CD4-positive, alpha-beta T cell (primary cell): ENCODE data around the gene RSAD2. TPM values are rescaled to one million over a fixed set of nuclear protein-coding genes. Genes with fewer than 3 reads are reported as not detected.

Source experiments
- ATAC-seq: fragments of 200-7000 bp; cut with Tn5 transposase; one replicate; pipeline ENCODE4 v1.10.0; 2022; ENCODE audit warnings: mild to moderate bottlenecking; ENCODE audit not compliant: poor library complexity
- CTCF ChIA-PET: fragments of 350-600 bp; sonication (Branson Sonifier 250); formaldehyde crosslinking; loops from one replicate; lab custom pipeline; 2021; ENCODE audit warnings: antibody characterized with exemption, inconsistent platforms; lab: Charles Lee
- POLR2A ChIA-PET: fragments of 350-600 bp; sonication (Branson Sonifier 250); formaldehyde crosslinking; loops from one replicate; lab custom pipeline; 2021; ENCODE audit warnings: antibody characterized with exemption, inconsistent platforms; lab: Charles Lee
- DNase-seq, 14 experiments: peaks; one replicate each; pipeline ENCODE4 v3.0.0-alpha.2; 2013 to 2020; ENCODE audit warnings: mixed read lengths in 2 of 14
- H3K27ac ChIP-seq, 2 donors: one replicate each; pipeline versions ENCODE4 v1.5.1 to v1.7.0; 2013; ENCODE audit warnings: low read length in 2 of 2, low read depth in 1 of 2, mild to moderate bottlenecking in 1 of 2
- H3K27me3 ChIP-seq, 2 experiments: 1 replicate in 1 of 2; 2 replicates in 1 of 2; pipeline versions ENCODE4 v1.6.1 to v1.7.0; 2013; ENCODE audit warnings: low read length in 2 of 2, control low read depth in 1 of 2, mild to moderate bottlenecking in 1 of 2, moderate library complexity in 1 of 2; ENCODE audit not compliant: insufficient read depth in 2 of 2, control insufficient read depth in 1 of 2
- H3K36me3 ChIP-seq: one replicate; pipeline ENCODE4 v1.6.1; 2013; ENCODE audit warnings: low read length, control low read depth; ENCODE audit not compliant: insufficient read depth
- H3K4me1 ChIP-seq: one replicate; pipeline ENCODE4 v1.6.1; 2013; ENCODE audit warnings: low read length, control low read depth; ENCODE audit not compliant: insufficient read depth
- H3K4me3 ChIP-seq: one replicate; pipeline ENCODE4 v1.5.1; 2013; ENCODE audit warnings: mild to moderate bottlenecking, low read length, moderate library complexity
- H3K9me3 ChIP-seq, 2 experiments: 1 replicate in 1 of 2; 2 replicates in 1 of 2; pipeline versions ENCODE4 v1.6.1 to v1.7.0; 2013; ENCODE audit warnings: low read length in 2 of 2, mild to moderate bottlenecking in 2 of 2, control low read depth in 1 of 2, moderate library complexity in 1 of 2; ENCODE audit not compliant: control insufficient read depth in 1 of 2, insufficient read depth in 1 of 2
- H3K27ac Mint-ChIP-seq: one replicate; pipeline ENCODE4 v1.8.0; 2020; ENCODE audit warnings: mixed read lengths
- H3K27me3 Mint-ChIP-seq: one replicate; pipeline ENCODE4 v1.8.0; 2021; ENCODE audit warnings: mixed read lengths
- H3K36me3 Mint-ChIP-seq: one replicate; pipeline ENCODE4 v1.8.0; 2021; ENCODE audit warnings: low read depth, mixed read lengths
- H3K4me1 Mint-ChIP-seq: one replicate; pipeline ENCODE4 v1.8.0; 2021; ENCODE audit warnings: low read depth, mixed read lengths
- H3K4me3 Mint-ChIP-seq: one replicate; pipeline ENCODE4 v1.8.0; 2020; ENCODE audit warnings: mild to moderate bottlenecking, mixed read lengths
- H3K9me3 Mint-ChIP-seq: one replicate; pipeline ENCODE4 v1.8.0; 2020; ENCODE audit warnings: mixed read lengths
- CTCF ChIP-seq: fragments of 200-600 bp; IDR thresholded peaks from one replicate; pipeline ENCODE4 v1.8.0; 2022; ENCODE audit warnings: antibody characterized with exemption, mild to moderate bottlenecking
- intact Hi-C, 2 experiments: fragments of 100-400 bp; cut with DNase I in 1 of 2; cut with micrococcal nuclease in 1 of 2; formaldehyde crosslinking; loops; one replicate each; pipeline versions ENCODE4 v1.15.1 to v1.9.0; 2023 to 2025; cut with DNase I, micrococcal nuclease
- total RNA-seq, 174 experiments: library from RNA in 2 of 174; stranded (reverse) in 2 of 174; gene quantifications; one replicate each; pipeline ENCODE4 v1.2.3 and lab custom pipeline; 2021 to 2026

Gene RSAD2
- total RNA-seq, 2 experiments from 2014 or later = 3.9 to 4.6 TPM

GRCh38 chr2:6860296-6860695, 17.3 kb upstream of the RSAD2 start:
- TF ChIP-seq CTCF = no peak
- H3K36me3 Mint-ChIP-seq = peaks cover 76% of the 10 kb centered on the region
- H3K4me3 ChIP-seq = no peak overlapping the region
- CTCF ChIA-PET = no interaction called here
- no peak overlapping the region for H3K27ac Mint-ChIP-seq
- peaks cover 19% of the 10 kb centered on the region for H3K4me1 Mint-ChIP-seq
- H3K27ac ChIP-seq = no peak overlapping the region
- ATAC-seq (no peak), DNase-seq (no peak)
- no peak overlapping the region for H3K4me3 Mint-ChIP-seq
- no peaks in the 10 kb centered on the region for H3K27me3 Mint-ChIP-seq
- peaks cover 10% of the 10 kb centered on the region for H3K4me1 ChIP-seq
- POLR2A ChIA-PET = no interaction called here
- peaks cover 25% of the 10 kb centered on the region for H3K36me3 ChIP-seq
- no peaks in the 10 kb centered on the region for H3K27me3 ChIP-seq
- intact Hi-C loops = no loop called here
- H3K9me3 Mint-ChIP-seq = peaks cover 9% of the 10 kb centered on the region
- peaks cover 0 to 6% of the 10 kb centered on the region in 2 experiments for H3K9me3 ChIP-seq

GRCh38 chr2:6863792-6864191, 13.8 kb upstream of the RSAD2 start:
- H3K27me3 ChIP-seq = no peaks in the 10 kb centered on the region
- H3K36me3 Mint-ChIP-seq = peaks cover 52% of the 10 kb centered on the region
- DNase-seq (peak in 2 of 14 experiments; percentile 16 to 21), ATAC-seq (no peak)
- peak overlapping the region; percentile 84 for H3K4me3 Mint-ChIP-seq
- H3K27ac ChIP-seq = no peak overlapping the region
- H3K9me3 ChIP-seq = peaks cover 0 to 6% of the 10 kb centered on the region in 2 experiments
- peaks cover 6% of the 10 kb centered on the region for H3K9me3 Mint-ChIP-seq
- H3K4me3 ChIP-seq = no peak overlapping the region
- peaks cover 14% of the 10 kb centered on the region for H3K4me1 Mint-ChIP-seq
- H3K27ac Mint-ChIP-seq = peak overlapping the region; percentile 80
- ChIA-PET CTCF (interaction anchor here (5.3 kb wide), 1 partner anchor 16 kb away, joined by 38 read pairs; the partner anchor contains the start of gene RSAD2), POLR2A (interaction anchor here (6.6 kb wide), 1 partner anchor 14 kb away, joined by 132 read pairs; the partner anchor contains the start of gene RSAD2)
- H3K27me3 Mint-ChIP-seq = no peaks in the 10 kb centered on the region
- peaks cover 19% of the 10 kb centered on the region for H3K4me1 ChIP-seq
- intact Hi-C loops = no loop called here
- H3K36me3 ChIP-seq = peaks cover 22% of the 10 kb centered on the region
- TF ChIP-seq CTCF = no peak

GRCh38 chr2:6864231-6864754, 13.3 kb upstream of the RSAD2 start:
- H3K27me3 ChIP-seq = no peaks in the 10 kb centered on the region
- H3K4me3 ChIP-seq = peak overlapping the region; percentile 46
- intact Hi-C loops = no loop called here
- H3K9me3 ChIP-seq = peaks cover 0 to 4% of the 10 kb centered on the region in 2 experiments
- ATAC-seq (no peak), DNase-seq (no peak)
- POLR2A ChIA-PET = interaction anchor here (0.7 to 6.6 kb wide), 9 partner anchors 14 to 193 kb away, joined by 3 to 132 read pairs (median 5); partner anchors contain the start of genes RNF144A and RSAD2
- peaks cover 4% of the 10 kb centered on the region for H3K9me3 Mint-ChIP-seq
- H3K36me3 ChIP-seq = peaks cover 19% of the 10 kb centered on the region
- TF ChIP-seq CTCF = no peak
- peak overlapping the region; percentile 84 for H3K4me3 Mint-ChIP-seq
- H3K4me1 Mint-ChIP-seq = peaks cover 17% of the 10 kb centered on the region
- peaks cover 47% of the 10 kb centered on the region for H3K36me3 Mint-ChIP-seq
- H3K27ac Mint-ChIP-seq = peak overlapping the region; percentile 80
- H3K4me1 ChIP-seq = peaks cover 19% of the 10 kb centered on the region
- no peaks in the 10 kb centered on the region for H3K27me3 Mint-ChIP-seq
- CTCF ChIA-PET = interaction anchor here (1.4 to 5.3 kb wide), 5 partner anchors 15 to 150 kb away, joined by 4 to 38 read pairs (median 7); partner anchors contain the start of gene RSAD2
- H3K27ac ChIP-seq = no peak overlapping the region
